Endothelial cell of umbilical vein (primary cell): ENCODE data around the gene GP5. TPM values are rescaled to one million over a fixed set of nuclear protein-coding genes. Genes with fewer than 3 reads are reported as not detected.

Source experiments
- BruUV-seq: library from RNA; stranded (reverse); fragments of 400-500 nt; replicated peaks from 2 replicates; lab custom pipeline; 2021; lab: Mats Ljungman, UMichigan
- CTCF ChIA-PET: fragments of 300-600, 350-600 bp; sonication (Branson Sonifier 250); formaldehyde crosslinking; loops from one replicate; lab custom pipeline; 2021; ENCODE audit warnings: antibody characterized with exemption, inconsistent platforms; lab: Charles Lee
- POLR2A ChIA-PET: fragments of 300-600, 350-600 bp; sonication (Branson Sonifier 250); formaldehyde crosslinking; loops from one replicate; lab custom pipeline; 2021; ENCODE audit warnings: antibody characterized with exemption, inconsistent platforms; lab: Charles Lee
- DNase-seq: peaks from one replicate; pipeline ENCODE4 v3.0.0-alpha.2; 2011; ENCODE audit warnings: low read depth, low spot score
- FAIRE-seq: peaks from 2 replicates; lab custom pipeline; 2011; peaks lifted over from hg19 to GRCh38; lab: Jason Lieb, UNC
- H2AFZ ChIP-seq: 2 replicates; pipeline ENCODE4 v1.6.0; 2012; ENCODE audit warnings: low read depth, low read length, control low read depth, inconsistent platforms
- H3K27ac ChIP-seq: 2 replicates; pipeline ENCODE4 v1.5.1; 2011; ENCODE audit warnings: low read depth, mild to moderate bottlenecking, control low read depth, low read length, moderate library complexity; ENCODE audit not compliant: insufficient read depth
- H3K27me3 ChIP-seq, 2 experiments: 2 replicates each; pipeline versions ENCODE4 v1.6.0 to v1.6.1; 2011; ENCODE audit warnings: low read length in 2 of 2, mixed read lengths in 1 of 2; ENCODE audit not compliant: control insufficient read depth in 2 of 2, insufficient read depth in 2 of 2
- H3K36me3 ChIP-seq, 2 experiments: 2 replicates in 1 of 2; 3 replicates in 1 of 2; pipeline ENCODE4 v1.5.1; 2011; ENCODE audit warnings: low read length in 2 of 2, mild to moderate bottlenecking in 1 of 2, moderate library complexity in 1 of 2; ENCODE audit not compliant: control insufficient read depth in 2 of 2, insufficient read depth in 2 of 2; ENCODE audit errors: extremely low read depth in 1 of 2
- H3K4me1 ChIP-seq: 3 replicates; pipeline ENCODE4 v1.5.1; 2011; ENCODE audit warnings: mild to moderate bottlenecking, low read length; ENCODE audit not compliant: control insufficient read depth, insufficient read depth; ENCODE audit errors: extremely low read depth
- H3K4me2 ChIP-seq: 2 replicates; pipeline ENCODE4 v1.6.1; 2011; ENCODE audit warnings: low read length, control low read depth, mixed read lengths; ENCODE audit not compliant: insufficient read depth
- H3K4me3 ChIP-seq, 3 experiments: fragments of 200-600 bp in 1 of 3; sonication (generic), shearing (Covaris generic) in 1 of 3; replicated peaks in 1 of 3; 2 replicates each; pipeline ENCODE4 v1.5.1; 2011 to 2016; ENCODE audit warnings: control low read depth in 3 of 3, low read length in 3 of 3, mild to moderate bottlenecking in 2 of 3, inconsistent platforms in 1 of 3, low read depth in 1 of 3, moderate library complexity in 1 of 3; ENCODE audit not compliant: insufficient read depth in 1 of 3
- H3K79me2 ChIP-seq: 2 replicates; pipeline ENCODE4 v1.6.0; 2012; ENCODE audit warnings: low read length, inconsistent platforms; ENCODE audit not compliant: control insufficient read depth, insufficient read depth
- H3K9ac ChIP-seq: replicated peaks from 2 replicates; pipeline ENCODE3; 2011; ENCODE audit warnings: low read length, control low read depth; ENCODE audit not compliant: insufficient read depth; ENCODE audit errors: extremely low read depth
- H3K9me1 ChIP-seq: replicated peaks from 3 replicates; pipeline ENCODE4 v1.6.0; 2011; ENCODE audit warnings: mild to moderate bottlenecking, low read length; ENCODE audit not compliant: control insufficient read depth, insufficient read depth; ENCODE audit errors: extremely low read depth
- H3K9me3 ChIP-seq: replicated peaks from 2 replicates; pipeline ENCODE4 v1.5.1; 2012; ENCODE audit warnings: low read length, inconsistent platforms; ENCODE audit not compliant: control insufficient read depth, insufficient read depth
- H4K20me1 ChIP-seq: replicated peaks from 2 replicates; pipeline ENCODE3; 2011; ENCODE audit warnings: mild to moderate bottlenecking, low read length; ENCODE audit not compliant: control insufficient read depth, insufficient read depth; ENCODE audit errors: extremely low read depth
- CTCF ChIP-seq, 2 donors: IDR thresholded peaks; 1 replicate in 1 of 2; 2 replicates in 1 of 2; pipeline ENCODE4 v1.5.1; 2011; ENCODE audit warnings: low read length in 2 of 2, mild to moderate bottlenecking in 2 of 2, moderate library complexity in 2 of 2, control low read depth in 1 of 2, inconsistent platforms in 1 of 2, low read depth in 1 of 2; ENCODE audit not compliant: insufficient read depth in 1 of 2; ENCODE audit errors: extremely low read depth in 1 of 2
- EZH2 ChIP-seq: IDR thresholded peaks from 2 replicates; pipeline ENCODE4 v1.6.1; 2012; ENCODE audit warnings: borderline replicate concordance, low read depth, mild to moderate bottlenecking, moderate library complexity, low read length, inconsistent platforms; ENCODE audit not compliant: severe bottlenecking
- FOS ChIP-seq: IDR thresholded peaks from 2 replicates; pipeline ENCODE4 v1.6.1; 2011; ENCODE audit warnings: mild to moderate bottlenecking, low read length, moderate library complexity, borderline replicate concordance; ENCODE audit not compliant: insufficient read depth
- GATA2 ChIP-seq: IDR thresholded peaks from 2 replicates; pipeline ENCODE4 v1.7.0; 2011; ENCODE audit warnings: low read depth, mild to moderate bottlenecking, moderate library complexity, mixed read lengths, low read length; ENCODE audit not compliant: insufficient read length, insufficient read depth
- JUN ChIP-seq: IDR thresholded peaks from 2 replicates; pipeline ENCODE4 v1.6.1; 2011; ENCODE audit warnings: borderline replicate concordance, low read depth; ENCODE audit not compliant: insufficient read length, insufficient read depth
- MAX ChIP-seq: IDR thresholded peaks from 2 replicates; pipeline ENCODE4 v1.6.1; 2011; ENCODE audit not compliant: insufficient read depth, insufficient read length
- MYC ChIP-seq: IDR thresholded peaks from one replicate; pipeline ENCODE4 v1.6.1; 2011; ENCODE audit warnings: mild to moderate bottlenecking, low read depth, low read length
- POLR2A ChIP-seq: IDR thresholded peaks from 2 replicates; pipeline ENCODE4 v1.6.1; 2012; ENCODE audit warnings: low read depth, mild to moderate bottlenecking, control low read depth, low read length
- POLR2AphosphoS5 ChIP-seq: IDR thresholded peaks from 2 replicates; pipeline ENCODE4 v1.6.1; 2012; ENCODE audit warnings: low read depth, mild to moderate bottlenecking, control low read depth, low read length, moderate library complexity; ENCODE audit not compliant: insufficient read depth
- dilution Hi-C: fragments of 300-500 bp; cut with MboI; formaldehyde crosslinking; loops from one replicate; pipeline ENCODE4 v1.15.0; 2019; ENCODE audit warnings: low sequenced_read_pairs; ENCODE audit not compliant: extremely low pct_ligation_motif_present
- intact Hi-C: fragments of 100-400 bp; cut with micrococcal nuclease; formaldehyde crosslinking; loops from one replicate; pipeline ENCODE4 v1.10.0; 2022
- polyA plus RNA-seq, 4 experiments: library from polyadenylated mRNA; depleted of rRNA in 3 of 4; stranded (reverse) in 3 of 4; unstranded in 1 of 4; fragments of >200 nt; gene quantifications; 2 replicates each; pipeline versions ENCODE4 v1.2.1 to v1.2.3, GENCODE V29; 2011 to 2012; ENCODE audit warnings: missing spikeins in 1 of 4
- total RNA-seq: library from RNA; stranded (reverse); gene quantifications from 2 replicates; pipeline ENCODE4 v1.2.3, GENCODE V29; 2021

Gene GP5
- total and polyA plus RNA-seq, 2 donors (not counting 3 experiments of a cell fraction or from before 2014, with no cell fraction given) = 0.06 to 0.11 TPM

- H3K4me1 ChIP-seq = peaks cover 13% of the 10 kb centered on the region
- no peak overlapping the region for H3K4me2 ChIP-seq
- H3K36me3 ChIP-seq = no peaks in the 10 kb centered on the region
- no peak for FAIRE-seq
- H3K9me3 ChIP-seq = no peaks in the 10 kb centered on the region
- TF ChIP-seq JUN = no peak
- TF ChIP-seq MYC = no peak
- no peak for TF ChIP-seq POLR2A
- TF ChIP-seq FOS = no peak
- TF ChIP-seq CTCF (IDR thresholded peaks at IDR 0.05; ENCODE audit: extremely low read depth in 1 of 2, insufficient read depth in 1 of 2, low read depth in 1 of 2, low read length in 2 of 2) = no peak
- no peak for TF ChIP-seq EZH2
- no peak for TF ChIP-seq MAX
- no peak for TF ChIP-seq POLR2AphosphoS5
- no peak for TF ChIP-seq GATA2
- intact Hi-C loops (no loop called here), dilution Hi-C loops (no loop called here)
- H3K4me3 ChIP-seq = no peak overlapping the region
- H3K27me3 ChIP-seq = peaks cover 6 to 12% of the 10 kb centered on the region in 2 experiments
- no peak for DNase-seq
- CTCF ChIA-PET = interaction anchor here (1.1 to 1.4 kb wide), 2 partner anchors 20 to 35 kb away, joined by 3 read pairs; partner anchors contain the start of gene GP5
- no peak overlapping the region for H3K9ac ChIP-seq
- no peak overlapping the region for H2AFZ ChIP-seq
- no peaks in the 10 kb centered on the region for H3K9me1 ChIP-seq
- no TSS peak for BruUV-seq
- POLR2A ChIA-PET = no interaction called here
- no peaks in the 10 kb centered on the region for H3K79me2 ChIP-seq
- no peaks in the 10 kb centered on the region for H4K20me1 ChIP-seq
- H3K27ac ChIP-seq = no peak overlapping the region
Observed at GRCh38 chr3:194379231-194379630, 19.8 kb downstream of the GP5 start.
